ENCODE results near the gene EPSTI1. TPM values are rescaled to one million over a fixed set of nuclear protein-coding genes. Genes with fewer than 3 reads are reported as not detected.

Gene EPSTI1
- total RNA-seq, 1 experiment from 2014 or later, result 0.69 TPM

DNA sequence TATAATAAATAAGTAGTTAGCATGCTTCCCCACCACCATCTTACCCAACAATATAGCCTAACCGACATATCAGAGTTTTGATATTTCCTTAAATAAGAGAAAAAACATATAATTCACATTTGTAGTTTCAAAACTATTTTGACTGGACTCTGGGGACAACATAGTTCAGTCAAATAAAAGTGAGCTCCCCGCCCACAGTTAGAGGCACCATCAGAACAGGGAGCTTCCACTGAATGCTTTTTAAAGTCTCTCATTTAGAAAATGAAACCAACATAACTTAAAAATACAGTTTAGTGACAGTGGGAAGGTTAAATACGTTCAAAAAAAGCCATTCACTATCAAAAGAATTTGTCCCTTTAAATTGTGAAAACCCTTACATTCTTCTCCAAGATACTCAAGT lies 92.8 kb downstream of the EPSTI1 start:
- no peak for TF ChIP-seq POLR2AphosphoS5 (IDR thresholded peaks at IDR 0.05; ENCODE audit: low read depth, low read length)
- no peak for TF ChIP-seq SIN3A (IDR thresholded peaks at IDR 0.05; ENCODE audit: borderline replicate concordance, insufficient read depth, low read depth, low read length)
- no peak for TF ChIP-seq TCF7L2 (IDR thresholded peaks at IDR 0.05; ENCODE audit: low read depth, low read length)
- TF ChIP-seq, protein P1, sequence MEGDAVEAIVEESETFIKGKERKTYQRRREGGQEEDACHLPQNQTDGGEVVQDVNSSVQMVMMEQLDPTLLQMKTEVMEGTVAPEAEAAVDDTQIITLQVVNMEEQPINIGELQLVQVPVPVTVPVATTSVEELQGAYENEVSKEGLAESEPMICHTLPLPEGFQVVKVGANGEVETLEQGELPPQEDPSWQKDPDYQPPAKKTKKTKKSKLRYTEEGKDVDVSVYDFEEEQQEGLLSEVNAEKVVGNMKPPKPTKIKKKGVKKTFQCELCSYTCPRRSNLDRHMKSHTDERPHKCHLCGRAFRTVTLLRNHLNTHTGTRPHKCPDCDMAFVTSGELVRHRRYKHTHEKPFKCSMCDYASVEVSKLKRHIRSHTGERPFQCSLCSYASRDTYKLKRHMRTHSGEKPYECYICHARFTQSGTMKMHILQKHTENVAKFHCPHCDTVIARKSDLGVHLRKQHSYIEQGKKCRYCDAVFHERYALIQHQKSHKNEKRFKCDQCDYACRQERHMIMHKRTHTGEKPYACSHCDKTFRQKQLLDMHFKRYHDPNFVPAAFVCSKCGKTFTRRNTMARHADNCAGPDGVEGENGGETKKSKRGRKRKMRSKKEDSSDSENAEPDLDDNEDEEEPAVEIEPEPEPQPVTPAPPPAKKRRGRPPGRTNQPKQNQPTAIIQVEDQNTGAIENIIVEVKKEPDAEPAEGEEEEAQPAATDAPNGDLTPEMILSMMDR (IDR thresholded peaks at IDR 0.05), result no peak
- no peak for TF ChIP-seq REST (IDR thresholded peaks at IDR 0.05; ENCODE audit: insufficient read depth in 1 of 2, low read depth in 2 of 2, low read length in 1 of 2)
- CTCF ChIA-PET, result no interaction called here
- POLR2A ChIA-PET, result no interaction called here
- Histone ChIP-seq H3K4me3 (ENCODE audit: low read depth in 2 of 2, low read length in 2 of 2) (no peak overlapping the region), H3K27ac (ENCODE audit: low read length) (no peak overlapping the region), H3K9me3 (ENCODE audit: control insufficient read depth, insufficient read depth, low read depth, low read length) (no peaks in the 10 kb centered on the region), H3K36me3 (ENCODE audit: control insufficient read depth, insufficient read depth, low read length) (no peaks in the 10 kb centered on the region), H3K4me1 (ENCODE audit: control insufficient read depth, insufficient read depth, low read length) (no peaks in the 10 kb centered on the region), H3K27me3 (ENCODE audit: control insufficient read depth, insufficient read depth, low read length) (no peaks in the 10 kb centered on the region)
- in situ Hi-C loops (cut with HindIII; ENCODE audit: low pct_unique_long_range_greater_than_20kb, low sequenced_read_pairs) (no loop called here), intact Hi-C loops (cut with micrococcal nuclease; ENCODE audit: unreplicated experiment) (no loop called here)
- ATAC-seq (no peak), DNase-seq (ENCODE audit: low read depth, low spot score) (no peak)
- BruUV-seq (replicated peaks), result no TSS peak

DNA sequence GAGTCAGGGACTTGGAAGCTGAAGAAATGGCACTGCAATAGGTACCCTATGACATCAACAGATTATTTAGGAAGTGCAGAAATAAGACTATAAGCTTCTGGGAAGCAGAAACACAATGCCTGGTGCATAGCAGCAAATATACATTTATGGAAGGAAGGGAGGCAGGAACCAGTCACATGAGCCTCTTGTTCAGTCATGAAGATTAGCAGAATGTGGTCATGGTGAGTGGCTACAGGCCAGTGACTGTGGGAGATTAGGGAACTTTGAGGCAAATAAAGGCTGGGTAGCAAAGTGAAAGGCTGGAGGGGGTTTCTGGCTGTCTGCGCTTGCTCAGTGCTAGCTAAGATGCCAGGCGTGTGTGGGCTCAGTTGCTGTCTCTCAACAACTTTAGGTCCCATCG lies 96.3 kb downstream of the EPSTI1 start:
- in situ Hi-C loops (cut with HindIII; ENCODE audit: low pct_unique_long_range_greater_than_20kb, low sequenced_read_pairs) (no loop called here), intact Hi-C loops (cut with micrococcal nuclease; ENCODE audit: unreplicated experiment) (no loop called here)
- DNase-seq (ENCODE audit: low read depth, low spot score), result no peak
- Histone ChIP-seq H3K4me3 (ENCODE audit: low read depth in 2 of 2, low read length in 2 of 2) (no peak overlapping the region), H3K27ac (ENCODE audit: low read length) (no peak overlapping the region), H3K36me3 (ENCODE audit: control insufficient read depth, insufficient read depth, low read length) (no peaks in the 10 kb centered on the region), H3K9me3 (ENCODE audit: control insufficient read depth, insufficient read depth, low read depth, low read length) (no peaks in the 10 kb centered on the region), H3K4me1 (ENCODE audit: control insufficient read depth, insufficient read depth, low read length) (no peaks in the 10 kb centered on the region), H3K27me3 (ENCODE audit: control insufficient read depth, insufficient read depth, low read length) (no peaks in the 10 kb centered on the region)
- no peak for ATAC-seq
- TF ChIP-seq REST (IDR thresholded peaks at IDR 0.05; ENCODE audit: insufficient read depth in 1 of 2, low read depth in 2 of 2, low read length in 1 of 2), result no peak
- TF ChIP-seq, protein P1 (IDR thresholded peaks at IDR 0.05), result no peak
- TF ChIP-seq TCF7L2 (IDR thresholded peaks at IDR 0.05; ENCODE audit: low read depth, low read length), result no peak
- no peak for TF ChIP-seq SIN3A (IDR thresholded peaks at IDR 0.05; ENCODE audit: borderline replicate concordance, insufficient read depth, low read depth, low read length)
- no peak for TF ChIP-seq POLR2AphosphoS5 (IDR thresholded peaks at IDR 0.05; ENCODE audit: low read depth, low read length)
- POLR2A ChIA-PET, result no interaction called here
- no TSS peak for BruUV-seq (replicated peaks)
- CTCF ChIA-PET, result no interaction called here
